Mucosa of rectum (tissue), 2 donors: ENCODE data around the gene DENND4A.

Experiments used
- H3K27ac ChIP-seq, 2 donors: one replicate each; pipeline ENCODE4 v1.7.0; 2013; ENCODE audit warnings: inconsistent platforms in 2 of 2, low read depth in 2 of 2, low read length in 2 of 2
- H3K27me3 ChIP-seq, 2 donors: one replicate each; pipeline ENCODE4 v1.7.0; 2013; ENCODE audit warnings: low read length in 2 of 2; ENCODE audit not compliant: control insufficient read depth in 2 of 2, insufficient read depth in 2 of 2
- H3K36me3 ChIP-seq, 2 donors: one replicate each; pipeline ENCODE4 v1.7.0; 2013; ENCODE audit warnings: low read length in 2 of 2; ENCODE audit not compliant: control insufficient read depth in 2 of 2, insufficient read depth in 2 of 2
- H3K4me1 ChIP-seq, 2 donors: one replicate each; pipeline ENCODE4 v1.7.0; 2013; ENCODE audit warnings: low read length in 2 of 2, mild to moderate bottlenecking in 1 of 2; ENCODE audit not compliant: control insufficient read depth in 2 of 2, insufficient read depth in 2 of 2
- H3K4me3 ChIP-seq, 2 donors: one replicate each; pipeline ENCODE4 v1.7.0; 2013; ENCODE audit warnings: low read length in 2 of 2
- H3K9ac ChIP-seq, 2 donors: one replicate each; pipeline ENCODE4 v1.7.0; 2013; ENCODE audit warnings: low read length in 2 of 2, low read depth in 1 of 2, mild to moderate bottlenecking in 1 of 2
- H3K9me3 ChIP-seq, 2 donors: one replicate each; pipeline ENCODE4 v1.7.0; 2013; ENCODE audit warnings: low read length in 2 of 2; ENCODE audit not compliant: control insufficient read depth in 2 of 2
- donor health status: healthy.
- donor health status: Normal muscosa, but diverticular disease.

DENND4A gene

DNA sequence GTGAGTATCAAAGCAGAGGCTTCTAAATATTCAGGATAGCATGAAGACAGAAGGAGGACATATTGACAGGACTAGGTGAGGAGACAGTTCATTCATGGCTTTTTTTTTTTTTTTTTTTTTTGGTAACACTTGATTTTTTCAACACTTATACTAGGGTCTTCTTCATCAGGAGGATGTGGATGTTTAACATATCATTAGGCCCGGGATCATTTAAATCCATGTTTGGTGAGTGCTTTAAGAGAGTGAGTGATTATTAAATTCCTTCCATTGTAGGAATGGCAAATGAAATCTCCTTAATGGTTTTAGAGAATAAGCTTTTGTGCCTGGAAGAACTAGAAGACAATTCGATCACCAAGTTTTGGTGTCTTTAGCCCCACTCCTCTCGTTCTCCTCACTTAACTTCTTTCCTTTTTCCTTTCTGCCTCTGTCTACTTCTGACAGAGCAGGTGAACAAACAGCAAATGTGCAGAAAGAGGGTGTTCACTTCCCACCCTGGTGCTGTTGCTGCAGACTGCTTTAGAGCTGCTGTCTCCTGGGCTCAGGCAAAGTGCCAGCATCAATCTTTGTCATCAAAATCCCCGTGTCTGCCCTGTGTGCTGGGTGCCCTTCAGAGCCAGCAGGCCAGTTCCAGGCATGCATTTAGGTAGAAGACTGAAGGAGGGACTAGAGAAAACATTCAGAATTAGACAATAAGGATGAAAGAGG, 41.6 kb upstream of the DENND4A start:
- Histone ChIP-seq H3K4me3 (peak overlapping the region in 1 of 2 donors; percentile 60), H3K36me3 (no peaks in the 10 kb centered on the region), H3K4me1 (peaks cover 25 to 30% of the 10 kb centered on the region in 2 donors), H3K27ac (peak overlapping the region; percentile 85 to 88), H3K9ac (peak overlapping the region; percentile 44 to 63), H3K9me3 (no peaks in the 10 kb centered on the region), H3K27me3 (no peaks in the 10 kb centered on the region)

DNA sequence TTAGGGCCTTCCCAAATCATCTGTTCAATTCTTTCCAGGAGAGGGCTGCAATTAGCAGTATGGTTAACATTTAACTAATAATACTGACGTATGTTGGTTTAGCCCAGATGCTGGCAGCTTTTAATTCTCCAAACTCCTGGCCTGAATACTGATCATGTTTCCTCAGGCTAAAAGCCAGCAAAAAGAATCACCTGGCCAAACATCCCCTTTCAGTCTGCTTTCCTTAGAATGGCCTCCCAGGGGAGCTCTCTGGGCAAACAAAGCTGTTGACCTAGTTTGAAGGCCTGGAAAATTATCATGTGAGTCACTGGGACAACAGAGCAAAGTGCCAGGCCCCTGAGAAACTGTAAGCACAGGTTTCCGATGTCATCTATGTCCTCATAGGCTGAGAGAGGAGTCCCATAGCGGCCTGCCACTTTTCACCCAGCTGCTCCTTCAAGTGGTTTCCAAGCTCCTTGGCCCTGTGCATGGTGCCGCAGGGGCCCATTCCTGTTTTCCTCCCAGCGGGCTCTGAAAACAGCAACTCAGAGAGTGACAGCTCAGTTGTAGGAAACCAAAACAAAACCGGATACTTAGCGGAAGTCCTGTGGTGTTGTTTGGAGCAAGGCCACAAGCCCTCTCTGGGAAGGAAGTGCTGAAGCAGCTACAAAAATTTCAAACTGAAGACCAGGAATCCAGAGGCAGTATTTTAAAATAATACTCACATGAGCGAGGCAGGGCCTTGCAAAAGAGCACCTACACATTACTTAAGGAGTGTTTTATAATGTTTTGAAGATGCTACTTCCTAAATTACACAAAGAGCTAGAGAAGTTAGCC, 40.7 kb upstream of the DENND4A start:
- no peaks in the 10 kb centered on the region for H3K27me3 ChIP-seq
- no peaks in the 10 kb centered on the region for H3K36me3 ChIP-seq
- peak overlapping the region; percentile 60 to 61 for H3K4me3 ChIP-seq
- peak overlapping the region; percentile 85 to 88 for H3K27ac ChIP-seq
- H3K9me3 ChIP-seq: no peaks in the 10 kb centered on the region
- peak overlapping the region; percentile 44 to 63 for H3K9ac ChIP-seq
- H3K4me1 ChIP-seq: peaks cover 25 to 30% of the 10 kb centered on the region in 2 donors

DNA sequence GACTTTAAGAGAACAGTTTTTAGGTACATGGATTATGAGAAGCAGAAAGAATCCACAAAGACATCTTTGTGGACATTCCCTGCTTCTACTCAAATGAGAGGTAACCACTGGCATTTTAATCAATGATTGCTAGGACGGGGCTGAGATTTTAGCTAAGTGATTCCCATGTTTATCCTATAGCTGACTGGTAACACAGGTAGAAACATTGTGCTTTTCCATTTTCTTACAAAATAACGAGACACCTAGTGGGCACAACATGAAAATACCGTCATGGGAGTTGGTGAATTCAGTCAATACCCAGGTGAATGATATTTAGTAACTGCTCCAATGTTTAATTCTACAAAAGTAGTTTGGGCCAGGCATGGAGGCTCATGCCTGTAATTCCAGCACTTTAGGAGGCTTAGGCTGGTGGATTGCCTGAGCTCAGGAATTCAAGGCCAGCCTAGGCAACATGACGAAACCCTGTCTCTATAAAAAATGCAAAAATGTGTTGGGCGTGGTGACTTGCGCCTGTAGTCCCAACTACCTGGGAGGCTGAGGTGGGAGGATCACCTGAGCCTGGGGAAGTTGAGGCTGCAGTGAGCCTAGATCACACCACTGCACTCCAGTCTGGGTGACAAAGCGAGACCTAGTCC, 37.2 kb upstream of the DENND4A start:
- Histone ChIP-seq H3K9ac (no peak overlapping the region), H3K27ac (peak overlapping the region; percentile 3 to 27), H3K9me3 (no peaks in the 10 kb centered on the region), H3K4me1 (peaks cover 25 to 29% of the 10 kb centered on the region in 2 donors), H3K4me3 (no peak overlapping the region), H3K36me3 (no peaks in the 10 kb centered on the region), H3K27me3 (no peaks in the 10 kb centered on the region)

DNA sequence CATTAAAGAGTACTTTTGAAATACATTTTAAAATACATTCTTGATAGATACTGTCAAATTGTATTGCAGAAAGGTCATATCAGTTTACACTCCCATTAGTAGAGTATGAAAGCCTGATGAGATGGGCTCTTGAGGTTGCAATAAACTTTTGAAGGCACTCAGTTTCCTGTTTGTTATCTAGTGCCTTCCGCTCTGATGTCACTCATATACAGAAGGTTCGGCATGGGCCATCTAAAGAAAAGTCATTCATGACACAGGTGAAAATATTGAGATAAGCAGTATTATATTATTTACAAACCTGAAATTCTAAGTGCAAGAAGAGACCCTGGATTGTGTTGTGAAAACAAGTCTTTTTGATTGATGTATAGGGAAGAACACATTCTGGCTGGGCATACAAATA, 36.5 kb upstream of the DENND4A start:
- Histone ChIP-seq H3K4me3 (no peak overlapping the region), H3K27ac (peak overlapping the region; percentile 23 to 27), H3K27me3 (no peaks in the 10 kb centered on the region)

DNA sequence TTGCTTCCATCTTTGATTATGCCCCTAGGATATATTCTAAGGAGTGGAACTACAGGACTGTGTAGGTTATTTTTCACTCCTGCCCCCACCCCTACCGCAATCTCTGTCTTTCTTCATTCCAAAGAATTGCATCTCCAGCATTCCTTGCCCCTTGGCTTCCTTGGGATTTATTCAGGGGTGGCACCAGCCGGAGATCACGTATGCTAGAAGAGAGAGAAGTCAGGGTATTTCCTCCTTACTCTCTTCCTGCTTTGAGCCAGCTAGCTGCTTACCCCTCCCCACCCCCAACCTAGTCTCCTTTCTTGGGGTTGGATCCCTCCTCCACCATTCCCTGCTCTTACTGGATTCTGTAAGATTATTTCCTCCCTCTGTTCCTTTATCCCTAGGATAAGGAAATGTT, 35.0 kb upstream of the DENND4A start:
- Histone ChIP-seq H3K27me3 (no peaks in the 10 kb centered on the region), H3K4me3 (no peak overlapping the region), H3K27ac (no peak overlapping the region)

More for the DNA sequence above, 36.5 kb upstream of the DENND4A start:
- Histone ChIP-seq H3K4me1 (peaks cover 19 to 22% of the 10 kb centered on the region in 2 donors), H3K36me3 (no peaks in the 10 kb centered on the region), H3K9me3 (no peaks in the 10 kb centered on the region), H3K9ac (no peak overlapping the region)

DNA sequence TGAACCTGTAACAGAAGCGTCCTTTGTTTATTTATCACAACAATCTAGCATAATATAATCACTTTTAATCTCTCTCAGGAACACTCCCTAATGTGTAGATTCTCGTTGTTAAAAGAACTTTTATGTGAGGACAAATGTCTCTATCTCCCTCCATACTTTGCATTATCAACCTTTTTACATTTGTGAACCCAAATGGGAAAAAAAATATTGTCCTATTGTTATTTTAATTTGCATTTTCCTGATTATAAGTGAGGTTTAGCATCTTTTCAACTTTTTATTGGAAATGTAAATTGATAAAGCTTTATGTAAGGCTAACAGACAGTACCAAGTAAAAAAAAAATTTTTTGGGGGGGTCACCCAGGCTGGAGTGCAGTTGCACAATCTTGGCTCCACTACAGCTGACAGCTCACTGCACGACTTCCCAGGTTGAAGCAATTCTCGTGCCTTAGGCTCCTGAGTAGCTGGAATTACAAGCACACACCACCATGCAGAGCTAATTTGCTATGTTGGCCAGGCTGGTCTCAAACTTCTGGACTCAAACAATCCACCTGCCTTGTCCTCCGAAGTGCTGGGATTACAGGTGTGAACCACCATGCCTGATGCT, 33.0 kb upstream of the DENND4A start:
- no peak overlapping the region for H3K9ac ChIP-seq
- H3K36me3 ChIP-seq: no peaks in the 10 kb centered on the region
- no peak overlapping the region for H3K4me3 ChIP-seq
- H3K27ac ChIP-seq: no peak overlapping the region
- peaks cover 6 to 11% of the 10 kb centered on the region in 2 donors for H3K4me1 ChIP-seq
- no peaks in the 10 kb centered on the region for H3K9me3 ChIP-seq
- H3K27me3 ChIP-seq: no peaks in the 10 kb centered on the region

More for the DNA sequence above, 35.0 kb upstream of the DENND4A start:
- no peaks in the 10 kb centered on the region for H3K9me3 ChIP-seq
- no peak overlapping the region for H3K9ac ChIP-seq
- peaks cover 9 to 11% of the 10 kb centered on the region in 2 donors for H3K4me1 ChIP-seq
- no peaks in the 10 kb centered on the region for H3K36me3 ChIP-seq

DNA sequence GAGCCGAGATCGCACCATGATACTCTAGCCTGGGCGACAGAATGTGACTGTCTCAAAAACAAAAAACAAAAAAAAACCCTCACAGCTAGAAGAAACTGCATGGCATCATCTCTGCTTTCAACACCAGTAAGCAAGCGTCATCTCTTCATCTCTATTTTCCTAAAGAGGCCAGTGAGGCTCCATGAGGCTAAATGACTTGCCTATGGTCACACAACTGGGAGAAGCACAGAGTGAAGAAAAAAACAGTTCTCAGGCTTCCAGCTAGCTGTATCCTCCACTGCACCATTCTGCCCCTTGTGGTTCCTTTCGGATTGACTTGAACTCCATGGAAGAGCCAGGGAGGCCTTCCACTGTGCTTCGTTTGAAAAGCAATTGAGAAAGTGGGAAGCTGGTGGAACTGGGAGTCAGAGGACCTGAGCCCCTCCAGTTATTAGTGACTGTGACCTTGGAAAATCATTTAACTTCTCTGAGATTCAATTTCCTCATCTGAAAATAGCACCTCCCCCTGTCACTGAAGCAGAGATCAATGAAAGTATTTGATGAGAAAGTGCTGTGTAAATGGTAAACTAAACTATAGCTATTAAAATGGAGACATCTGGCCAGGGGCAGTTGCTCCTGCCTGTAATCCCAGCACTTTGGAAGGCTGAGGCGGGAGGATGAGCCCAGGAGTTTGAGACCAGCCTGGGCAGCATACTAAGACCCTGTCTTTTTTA, 32.1 kb upstream of the DENND4A start:
- Histone ChIP-seq H3K4me3 (no peak overlapping the region), H3K9me3 (no peaks in the 10 kb centered on the region), H3K4me1 (peaks cover 5 to 6% of the 10 kb centered on the region in 2 donors), H3K9ac (no peak overlapping the region), H3K27ac (no peak overlapping the region), H3K36me3 (no peaks in the 10 kb centered on the region), H3K27me3 (no peaks in the 10 kb centered on the region)

DNA sequence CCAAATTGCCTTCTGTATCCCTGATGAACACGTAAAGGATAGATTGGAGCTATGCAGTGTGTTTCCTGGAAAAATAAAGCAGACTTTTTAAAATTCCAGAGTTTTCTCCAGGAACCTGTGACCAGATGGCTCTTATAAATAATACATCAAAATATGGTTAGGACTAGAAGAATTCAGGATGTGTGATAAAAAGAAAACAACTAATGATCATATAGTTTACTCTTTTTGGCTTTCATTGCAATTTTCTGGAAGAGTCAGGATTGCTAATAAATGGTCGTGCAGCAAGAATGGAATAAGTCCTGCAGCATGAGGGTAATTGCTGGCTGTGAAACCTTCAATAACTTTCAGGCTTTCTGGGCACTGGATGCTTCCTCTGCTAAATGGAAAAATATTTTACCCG, 30.2 kb upstream of the DENND4A start:
- Histone ChIP-seq H3K4me3 (no peak overlapping the region), H3K27ac (no peak overlapping the region), H3K4me1 (peaks cover 2 to 4% of the 10 kb centered on the region in 2 donors), H3K9me3 (no peaks in the 10 kb centered on the region), H3K9ac (no peak overlapping the region), H3K27me3 (no peaks in the 10 kb centered on the region), H3K36me3 (no peaks in the 10 kb centered on the region)

DNA sequence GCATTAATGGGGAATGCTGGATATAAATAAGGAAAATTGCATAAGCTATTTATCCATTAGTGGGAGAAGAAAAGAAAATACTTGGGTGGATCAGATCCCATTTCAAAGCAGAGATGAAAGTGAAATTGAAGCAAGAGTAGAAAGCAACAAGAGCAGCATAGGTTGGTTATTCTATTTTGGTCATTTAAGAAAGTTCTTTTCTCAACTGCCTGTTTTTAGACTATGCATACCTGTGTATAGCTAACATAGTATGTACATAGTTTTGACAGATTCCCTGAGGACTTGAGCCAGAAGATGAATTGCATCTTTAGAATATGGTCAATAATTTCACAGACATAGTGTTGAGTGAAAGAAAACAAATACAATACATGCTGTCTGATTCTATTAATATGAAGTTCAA, 29.0 kb upstream of the DENND4A start:
- no peaks in the 10 kb centered on the region for H3K9me3 ChIP-seq
- no peak overlapping the region for H3K27ac ChIP-seq

More for the DNA sequence above, 29.0 kb upstream of the DENND4A start:
- Histone ChIP-seq H3K27me3 (no peaks in the 10 kb centered on the region), H3K4me1 (peaks cover 2 to 4% of the 10 kb centered on the region in 2 donors), H3K9ac (no peak overlapping the region), H3K4me3 (no peak overlapping the region), H3K36me3 (no peaks in the 10 kb centered on the region)
